Activated naive CD4-positive, alpha-beta T cell treated with anti-CD3 and anti-CD28 coated beads, Interleukin-2, amount 50 U/mL, for 72 hours (primary cell): ENCODE data around the gene GTPBP6. TPM values are rescaled to one million over a fixed set of nuclear protein-coding genes. Genes with fewer than 3 reads are reported as not detected.
"Not testable (repeated sequence)": the region's sequence is repeated elsewhere in the genome, so short reads cannot be mapped to it uniquely, and the experiment has no call there.

Source experiments
- ATAC-seq, 2 donors: fragments of 150-1000 bp; cut with Tn5 transposase; 2 replicates each; pipeline ENCODE4 v1.10.0; 2021; ENCODE audit warnings: mild to moderate bottlenecking in 2 of 2, moderate library complexity in 2 of 2
- DNase-seq, 2 donors: peaks; one replicate each; pipeline ENCODE4 v3.0.0; 2021 to 2022; ENCODE audit warnings: low spot score in 2 of 2
- H3K27ac Mint-ChIP-seq, 2 donors: one replicate each; pipeline ENCODE4 v1.8.0; 2022; ENCODE audit warnings: mild to moderate bottlenecking in 2 of 2, mixed read lengths in 2 of 2
- H3K36me3 Mint-ChIP-seq, 2 donors: one replicate each; pipeline ENCODE4 v1.8.0; 2022; ENCODE audit warnings: mixed read lengths in 2 of 2
- H3K9me3 Mint-ChIP-seq, 2 donors: one replicate each; pipeline ENCODE4 v1.8.0; 2022; ENCODE audit warnings: mixed read lengths in 2 of 2
- total RNA-seq, 2 donors: library from RNA; stranded (reverse); gene quantifications; one replicate each; pipeline ENCODE4 v1.2.3, GENCODE V29; 2022

Gene GTPBP6
- total RNA-seq, 2 donors from 2014 or later: 57.1 to 61.6 TPM

DNA sequence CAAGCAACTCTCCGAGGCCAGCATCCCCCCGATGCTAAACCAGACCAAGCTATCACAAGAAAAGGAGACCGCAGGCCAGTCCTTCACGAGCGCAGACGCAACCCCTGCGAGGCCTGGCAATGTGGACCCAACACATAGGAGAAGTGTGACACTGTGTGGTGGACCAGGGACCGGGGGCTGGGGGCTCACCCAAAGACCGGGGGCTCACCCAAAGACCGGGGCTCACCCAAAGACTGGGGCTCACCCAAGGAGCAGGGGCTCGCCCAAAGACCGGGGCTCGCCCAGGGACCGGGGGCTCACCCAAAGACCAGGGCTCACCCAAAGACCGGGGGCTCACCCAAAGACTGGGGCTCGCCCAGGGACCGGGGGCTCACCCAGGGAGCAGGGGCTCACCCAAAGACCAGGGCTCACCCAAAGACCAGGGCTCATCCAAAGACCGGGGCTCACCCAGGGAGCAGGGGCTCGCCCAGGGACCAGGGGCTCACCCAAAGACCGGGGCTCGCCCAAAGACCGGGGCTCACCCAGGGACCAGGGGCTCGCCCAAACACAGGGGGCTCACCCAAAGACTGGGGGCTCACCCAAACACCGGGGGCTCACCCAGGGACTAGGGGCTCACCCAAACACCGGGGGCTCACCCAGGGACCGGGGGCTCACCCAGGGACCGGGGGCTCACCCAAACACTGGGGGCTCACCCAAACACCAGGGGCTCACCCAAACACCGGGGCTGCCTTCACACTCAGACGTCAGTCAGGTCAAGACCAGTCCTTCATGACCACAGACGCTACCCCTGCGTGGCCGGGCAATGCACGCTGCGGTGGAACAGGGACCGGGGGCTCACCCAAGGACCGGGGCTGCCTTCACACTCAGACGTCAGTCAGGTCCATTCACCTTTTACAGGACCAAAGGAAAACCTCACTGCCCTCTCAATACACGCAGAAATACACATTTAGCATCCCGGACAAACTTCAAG lies 35.3 kb upstream of the GTPBP6 start:
- DNase-seq (no peak), ATAC-seq (no peak)
- Mint-ChIP-seq H3K27ac (no peak overlapping the region), H3K9me3 (peaks cover 6 to 8% of the 10 kb centered on the region in 2 donors), H3K36me3 (peaks cover 25 to 31% of the 10 kb centered on the region in 2 donors)

DNA sequence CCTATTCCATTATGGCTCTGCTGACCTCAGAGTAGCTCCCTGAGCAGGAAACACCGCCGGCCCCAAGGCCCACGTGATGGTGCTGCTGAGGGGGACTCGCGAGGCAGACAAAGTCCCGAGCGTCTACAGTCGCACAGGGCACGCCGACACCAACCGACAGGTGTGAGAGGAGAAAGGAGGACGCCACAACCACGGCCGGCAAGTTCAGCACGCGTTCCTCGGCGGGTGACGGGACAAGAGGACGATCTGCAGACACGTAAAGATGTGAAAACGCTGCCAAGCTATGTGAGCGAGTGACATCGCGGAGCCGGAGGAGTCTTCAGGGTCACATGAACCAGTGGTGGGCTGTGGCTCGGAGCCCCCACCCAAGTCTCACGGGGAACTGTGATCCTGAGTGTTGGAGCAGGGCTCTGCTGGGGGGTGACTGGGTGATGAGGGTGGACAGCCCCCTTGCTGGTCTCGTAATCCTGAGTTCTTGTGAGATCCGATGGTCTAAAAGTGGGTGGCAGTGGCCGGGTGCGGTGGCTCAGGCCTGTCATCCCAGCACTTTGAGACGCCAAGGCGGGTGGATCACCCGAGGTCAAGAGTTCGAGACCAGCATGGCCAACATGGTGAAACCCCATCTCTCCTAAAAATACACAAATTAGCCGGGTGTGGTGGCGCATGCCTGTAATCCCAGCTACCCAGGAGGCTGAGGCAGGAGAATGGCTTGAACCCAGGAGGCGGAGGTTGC lies 34.2 kb upstream of the GTPBP6 start:
- peaks cover 21 to 24% of the 10 kb centered on the region in 2 donors for H3K36me3 Mint-ChIP-seq
- no peak for ATAC-seq
- no peak overlapping the region for H3K27ac Mint-ChIP-seq
- DNase-seq: peak in 1 of 2 donors; percentile 50
- H3K9me3 Mint-ChIP-seq: peaks cover 5 to 6% of the 10 kb centered on the region in 2 donors

DNA sequence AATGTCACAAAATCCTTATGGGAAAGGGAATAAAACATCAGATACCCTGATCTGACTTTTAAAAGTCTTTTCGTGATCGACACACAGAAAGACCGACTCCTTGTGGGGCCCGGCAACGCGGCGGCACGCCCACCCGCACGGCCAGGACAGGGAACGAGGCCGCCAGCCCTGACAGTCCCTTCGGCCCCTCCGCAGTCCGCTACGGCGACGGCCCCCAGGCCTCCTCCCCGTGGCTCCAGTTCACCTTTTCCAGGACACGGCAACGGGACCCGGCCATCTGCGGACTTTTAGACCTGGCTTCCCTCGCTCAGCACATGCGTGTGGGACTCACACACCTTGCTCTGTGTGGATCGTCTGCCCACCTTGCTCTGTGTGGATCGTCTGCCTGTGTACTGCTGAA lies 33.6 kb upstream of the GTPBP6 start:
- Mint-ChIP-seq H3K9me3 (peaks cover 0 to under 1% of the 10 kb centered on the region in 2 donors), H3K27ac (no peak overlapping the region), H3K36me3 (peaks cover 16 to 18% of the 10 kb centered on the region in 2 donors)
- no peak for ATAC-seq
- no peak for DNase-seq

DNA sequence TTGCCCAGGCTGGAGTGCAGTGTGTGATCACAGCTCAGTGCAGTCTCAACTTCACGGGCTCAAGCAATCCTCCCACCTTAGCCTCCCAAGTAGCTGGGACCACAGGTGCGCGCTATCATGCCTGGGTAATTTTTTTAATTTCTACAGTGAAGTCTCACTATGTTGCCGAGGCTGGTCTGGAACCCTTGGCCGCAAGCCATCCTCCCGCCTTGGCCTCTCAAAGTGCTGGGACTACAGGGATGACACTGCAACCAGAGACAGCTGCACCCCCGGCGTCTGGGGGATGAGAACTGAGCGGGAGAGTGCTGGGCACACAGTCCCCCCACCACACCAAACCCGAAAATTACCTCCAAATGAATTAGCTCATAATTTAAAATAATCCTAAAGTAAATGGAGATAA lies 33.1 kb upstream of the GTPBP6 start:
- ATAC-seq: no peak
- Mint-ChIP-seq H3K27ac (no peak overlapping the region), H3K9me3 (no peaks in the 10 kb centered on the region), H3K36me3 (peaks cover 11 to 13% of the 10 kb centered on the region in 2 donors)
- no peak for DNase-seq

DNA sequence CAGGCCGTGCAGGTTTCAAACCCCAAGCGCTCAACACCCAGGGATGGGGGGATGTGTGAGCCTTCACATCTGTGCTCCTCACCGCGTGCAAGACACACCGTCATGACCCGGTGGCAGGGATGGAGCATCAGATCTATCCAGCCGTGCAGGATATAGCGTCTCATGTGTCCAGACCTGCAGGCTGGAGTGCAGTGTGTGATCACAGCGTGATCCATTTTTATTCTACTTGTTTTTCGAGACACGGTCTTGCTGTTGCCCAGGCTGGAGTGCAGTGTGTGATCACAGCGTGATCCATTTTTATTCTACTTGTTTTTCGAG lies 32.7 kb upstream of the GTPBP6 start:
- not testable (repeated sequence) for H3K9me3 Mint-ChIP-seq, DNase-seq, H3K36me3 Mint-ChIP-seq, H3K27ac Mint-ChIP-seq, ATAC-seq

DNA sequence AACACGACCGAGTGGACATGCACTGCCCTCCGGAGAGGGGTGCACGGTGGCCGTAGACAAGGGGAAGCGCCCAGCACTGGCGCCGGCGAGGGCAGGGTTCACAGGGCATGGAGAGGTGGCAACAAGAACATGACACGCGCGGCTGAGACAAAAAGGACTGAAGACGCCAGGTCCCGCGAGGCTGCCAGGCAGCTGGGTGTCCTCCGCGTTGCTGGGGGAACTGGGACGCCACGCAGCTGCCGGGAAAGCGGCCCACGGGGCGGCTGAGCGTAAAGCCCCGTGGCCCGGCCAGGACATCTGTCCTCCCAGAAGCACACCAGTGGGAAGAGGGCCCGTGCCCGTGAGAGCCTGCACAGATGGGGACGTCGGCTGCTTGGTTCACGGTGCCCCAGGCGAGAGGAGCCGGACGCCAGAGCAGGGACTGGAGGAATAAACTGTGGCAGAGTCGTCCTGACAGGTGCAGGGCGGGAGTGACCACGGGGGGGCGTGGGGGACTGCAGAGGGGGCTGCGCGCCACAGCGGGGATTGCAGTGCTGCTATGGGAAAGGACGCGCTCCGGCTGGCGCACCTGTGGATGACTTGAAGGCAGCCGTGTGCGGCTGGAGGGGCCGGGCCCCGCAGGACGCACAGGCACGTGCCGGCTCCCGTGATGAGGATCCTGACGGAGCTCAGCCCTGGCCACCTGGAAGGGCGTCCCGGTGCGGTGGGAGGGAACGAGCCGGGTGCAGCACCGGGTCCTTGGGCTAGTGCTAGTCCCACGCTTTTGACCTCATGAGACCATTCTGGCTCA lies 32.1 kb upstream of the GTPBP6 start:
- no peak overlapping the region for H3K27ac Mint-ChIP-seq
- no peaks in the 10 kb centered on the region for H3K9me3 Mint-ChIP-seq
- DNase-seq (no peak), ATAC-seq (no peak)
- peaks cover 4 to 6% of the 10 kb centered on the region in 2 donors for H3K36me3 Mint-ChIP-seq

DNA sequence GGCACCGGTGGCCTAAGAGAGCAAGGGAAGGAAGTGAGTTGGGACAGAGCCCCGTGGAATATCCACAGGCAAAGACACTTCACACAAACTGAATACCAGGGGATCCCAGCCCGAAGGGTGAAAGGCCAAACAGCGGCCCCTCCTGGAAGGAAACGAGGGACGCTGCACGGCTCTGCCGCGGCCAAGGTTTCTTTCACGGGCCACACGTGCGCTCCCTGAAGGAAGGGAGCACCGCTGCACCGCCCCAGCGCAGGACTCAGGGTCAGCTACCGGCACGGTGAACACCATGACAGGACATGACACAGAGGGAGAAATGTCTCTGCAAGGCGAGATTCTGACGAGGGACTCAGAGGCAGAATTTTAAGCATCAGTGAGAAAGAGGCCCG lies 31.5 kb upstream of the GTPBP6 start:
- peaks cover 0 to under 1% of the 10 kb centered on the region in 2 donors for H3K36me3 Mint-ChIP-seq
- DNase-seq: no peak
- no peaks in the 10 kb centered on the region for H3K9me3 Mint-ChIP-seq
- no peak overlapping the region for H3K27ac Mint-ChIP-seq
- ATAC-seq: no peak

DNA sequence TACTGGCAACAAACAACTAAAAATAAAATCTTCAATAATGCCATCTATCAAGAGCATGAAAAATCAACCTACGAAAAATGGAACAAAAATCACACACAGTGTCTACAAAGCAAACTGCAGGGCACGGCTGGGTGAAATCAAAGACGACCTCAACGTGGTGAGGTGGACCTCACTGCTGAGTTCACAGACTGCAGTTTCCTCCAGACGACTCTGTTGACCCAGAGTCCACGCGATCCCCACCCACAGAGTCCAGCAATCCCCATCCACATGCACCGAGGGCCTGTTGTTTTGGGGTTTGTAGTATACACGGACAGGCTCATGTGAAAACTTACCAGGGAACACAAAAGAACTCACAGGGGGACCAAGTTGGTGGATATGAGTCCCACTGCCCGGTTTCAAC lies 31.1 kb upstream of the GTPBP6 start:
- ATAC-seq (no peak), DNase-seq (no peak)
- Mint-ChIP-seq H3K27ac (no peak overlapping the region), H3K36me3 (no peaks in the 10 kb centered on the region), H3K9me3 (no peaks in the 10 kb centered on the region)

DNA sequence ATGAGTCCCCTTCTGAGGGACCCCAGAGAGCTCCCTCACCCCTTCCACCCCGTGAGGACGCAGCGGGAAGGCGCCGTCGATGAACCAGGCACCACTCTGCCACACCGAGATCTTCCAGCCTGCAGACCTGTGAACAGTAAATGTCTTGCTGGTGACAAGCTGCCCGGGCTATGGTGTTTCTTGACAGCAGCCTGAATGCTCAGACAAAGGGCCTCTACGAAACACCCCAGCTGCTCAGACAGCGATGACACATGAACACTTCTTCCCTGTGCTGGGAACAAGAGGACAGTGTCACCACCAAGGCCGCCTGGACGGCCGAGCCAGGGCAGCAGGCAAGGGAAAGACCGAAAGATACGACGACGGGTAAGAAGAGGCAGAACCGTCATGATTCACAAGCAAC lies 30.6 kb upstream of the GTPBP6 start:
- ATAC-seq: no peak
- DNase-seq: no peak
- Mint-ChIP-seq H3K9me3 (no peaks in the 10 kb centered on the region), H3K27ac (no peak overlapping the region), H3K36me3 (no peaks in the 10 kb centered on the region)

DNA sequence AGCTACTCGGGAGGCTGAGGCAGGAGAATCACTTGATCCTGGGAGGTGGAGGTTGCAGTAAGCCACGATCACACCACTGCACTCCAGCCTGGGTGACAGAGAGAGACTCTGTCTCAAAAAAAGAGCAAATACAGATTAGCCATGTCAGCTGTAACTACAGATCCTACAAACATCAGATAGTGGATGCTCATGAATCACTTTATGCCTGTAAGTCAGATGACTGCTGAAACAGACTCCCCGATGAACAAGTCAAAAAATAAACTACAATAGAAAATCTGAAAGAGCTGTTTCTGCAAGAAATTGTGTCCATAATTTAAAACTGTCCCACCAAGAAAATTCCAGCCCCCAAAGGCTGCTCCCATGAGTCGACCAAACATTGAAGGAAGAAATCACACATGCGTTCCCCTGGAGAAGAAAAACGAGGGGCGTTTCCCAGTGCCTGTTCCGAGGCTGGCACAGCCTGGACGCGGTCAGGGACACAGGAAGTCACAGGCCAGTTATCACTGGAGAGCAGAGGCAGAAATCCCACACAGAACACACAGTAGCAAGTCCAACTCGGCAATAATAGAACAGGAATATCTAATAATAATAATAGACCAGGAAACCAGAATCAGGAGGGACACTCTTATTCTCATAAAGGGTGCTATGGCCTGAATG lies 30.0 kb upstream of the GTPBP6 start:
- Mint-ChIP-seq H3K36me3 (no peaks in the 10 kb centered on the region), H3K27ac (peak overlapping the region in 1 of 2 donors; percentile 89), H3K9me3 (no peaks in the 10 kb centered on the region)
- DNase-seq: no peak
- no peak for ATAC-seq

DNA sequence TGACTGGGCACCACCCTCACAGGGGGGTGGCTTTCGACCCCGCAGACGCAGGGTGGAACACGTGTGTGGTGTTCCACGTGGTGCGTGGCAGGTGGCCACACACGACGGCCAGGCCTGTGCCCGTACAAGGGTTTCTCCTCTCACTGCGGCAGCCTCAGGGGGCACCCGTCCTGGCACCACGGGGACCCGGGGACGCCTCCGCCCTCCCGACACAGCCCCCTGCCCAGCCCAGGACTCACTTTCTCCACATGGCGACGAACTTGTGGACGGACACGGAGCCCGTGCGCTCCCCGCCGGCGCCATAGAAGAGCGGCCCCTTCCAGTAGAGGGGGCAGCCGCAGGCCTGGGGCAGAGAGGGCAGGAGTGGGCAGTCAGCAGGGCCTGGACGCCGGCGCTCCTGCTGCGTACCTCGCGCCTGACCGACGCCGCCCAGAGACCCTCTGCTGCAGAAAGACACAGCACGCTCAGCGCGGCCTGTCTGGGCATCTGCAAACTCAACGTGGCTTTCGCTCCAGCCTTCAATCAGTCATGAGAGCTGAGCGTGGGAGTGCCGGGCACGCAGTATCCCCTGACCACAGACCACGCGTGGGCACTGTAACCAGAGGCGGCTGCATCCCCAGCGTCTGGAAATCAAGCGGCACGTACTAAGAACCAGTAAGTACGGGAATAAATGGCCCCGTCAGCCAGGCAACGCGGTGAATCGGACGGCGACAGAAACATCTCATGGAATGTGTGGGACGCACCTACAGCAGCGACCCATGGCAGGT lies 28.9 kb upstream of the GTPBP6 start:
- Mint-ChIP-seq H3K36me3 (no peaks in the 10 kb centered on the region), H3K27ac (no peak overlapping the region), H3K9me3 (no peaks in the 10 kb centered on the region)
- DNase-seq: no peak
- no peak for ATAC-seq

DNA sequence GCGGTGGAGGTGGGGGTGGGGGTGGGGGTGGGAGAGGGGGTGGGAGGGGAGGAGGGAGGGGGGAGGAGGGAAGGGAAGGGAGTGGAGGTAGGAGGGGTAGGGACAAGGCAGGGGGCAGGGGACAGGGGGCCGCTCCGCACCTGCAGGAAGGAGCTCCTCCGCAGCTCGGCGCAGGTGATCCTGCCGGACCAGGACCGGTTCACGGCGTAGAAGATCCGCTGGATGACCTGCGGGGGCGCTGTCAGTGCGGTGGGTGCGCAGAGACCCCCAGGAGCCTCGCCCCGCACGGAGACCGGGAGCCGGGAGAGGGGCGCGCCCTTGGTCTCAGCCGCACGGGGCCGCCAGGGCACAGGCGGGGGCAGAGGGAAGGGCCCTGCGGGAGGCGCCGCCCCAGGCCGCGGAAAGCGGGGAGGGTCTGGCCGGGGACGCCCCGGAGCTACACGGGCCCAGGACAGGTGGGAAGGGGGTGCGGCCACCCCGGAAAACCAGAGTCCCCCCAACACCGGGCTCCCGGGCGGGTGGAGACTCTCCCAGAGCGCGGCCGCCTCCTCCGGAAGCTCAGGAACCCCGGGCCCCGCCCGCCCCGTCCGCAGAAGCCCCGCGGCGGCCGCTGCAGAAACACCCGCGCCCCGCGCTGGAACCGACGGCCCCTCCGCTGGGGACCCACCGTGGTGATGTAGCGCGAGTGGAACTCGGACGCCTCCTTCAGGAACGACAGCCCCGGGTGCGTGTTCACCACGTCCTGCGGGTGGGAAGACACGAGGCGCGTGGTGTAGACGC lies 27.6 kb upstream of the GTPBP6 start:
- ATAC-seq (no peak), DNase-seq (peak in 1 of 2 donors; percentile 43)
- Mint-ChIP-seq H3K9me3 (peaks cover 0 to 4% of the 10 kb centered on the region in 2 donors), H3K36me3 (peaks cover 0 to 11% of the 10 kb centered on the region in 2 donors), H3K27ac (no peak overlapping the region)

DNA sequence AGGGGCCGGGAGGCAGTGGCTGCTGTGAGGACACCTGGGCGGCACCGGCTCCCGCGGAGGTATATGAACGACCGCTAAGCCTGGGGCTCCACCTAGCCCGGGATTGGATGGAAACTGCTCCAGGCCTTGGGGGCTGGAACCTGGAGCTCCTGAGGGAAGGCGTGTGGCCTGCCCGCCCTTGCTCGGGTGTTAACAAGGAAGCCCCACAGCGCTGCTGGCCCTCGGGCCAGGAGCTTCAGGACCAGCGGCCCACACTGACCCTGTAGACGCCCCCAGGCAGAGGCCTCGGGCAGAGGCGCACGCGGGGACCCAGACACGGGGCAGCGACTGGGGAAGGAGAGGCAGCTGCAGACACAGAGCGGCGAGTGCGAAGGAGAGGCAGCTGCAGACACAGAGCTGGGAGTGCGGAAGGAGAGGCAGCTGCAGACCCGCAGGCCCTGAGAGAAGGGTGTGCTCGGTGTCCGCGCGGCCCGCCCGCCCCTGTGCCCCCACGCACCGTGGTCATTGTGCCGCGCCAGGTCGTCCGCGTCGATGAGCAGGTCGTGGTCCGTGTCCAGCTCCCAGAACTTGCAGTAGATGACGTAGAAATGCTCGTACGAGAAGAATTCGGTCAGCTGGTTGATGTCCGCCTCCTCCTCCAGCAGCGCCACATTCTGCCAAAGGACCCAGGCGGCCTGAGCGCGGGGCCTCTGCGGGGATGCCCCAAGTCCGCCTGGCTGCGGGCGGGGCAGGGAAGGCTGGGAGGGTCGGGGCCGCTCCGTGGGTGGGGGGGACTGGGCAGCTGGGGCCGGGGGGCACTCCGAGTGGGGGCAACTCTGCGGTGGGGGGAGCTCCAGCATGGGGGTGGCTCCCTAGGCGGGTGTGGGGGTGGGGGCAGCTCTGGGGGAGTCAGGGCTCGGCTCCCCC lies 26.7 kb upstream of the GTPBP6 start:
- H3K9me3 Mint-ChIP-seq: peaks cover 0 to 4% of the 10 kb centered on the region in 2 donors
- H3K36me3 Mint-ChIP-seq: peaks cover 0 to 13% of the 10 kb centered on the region in 2 donors
- no peak for ATAC-seq

DNA sequence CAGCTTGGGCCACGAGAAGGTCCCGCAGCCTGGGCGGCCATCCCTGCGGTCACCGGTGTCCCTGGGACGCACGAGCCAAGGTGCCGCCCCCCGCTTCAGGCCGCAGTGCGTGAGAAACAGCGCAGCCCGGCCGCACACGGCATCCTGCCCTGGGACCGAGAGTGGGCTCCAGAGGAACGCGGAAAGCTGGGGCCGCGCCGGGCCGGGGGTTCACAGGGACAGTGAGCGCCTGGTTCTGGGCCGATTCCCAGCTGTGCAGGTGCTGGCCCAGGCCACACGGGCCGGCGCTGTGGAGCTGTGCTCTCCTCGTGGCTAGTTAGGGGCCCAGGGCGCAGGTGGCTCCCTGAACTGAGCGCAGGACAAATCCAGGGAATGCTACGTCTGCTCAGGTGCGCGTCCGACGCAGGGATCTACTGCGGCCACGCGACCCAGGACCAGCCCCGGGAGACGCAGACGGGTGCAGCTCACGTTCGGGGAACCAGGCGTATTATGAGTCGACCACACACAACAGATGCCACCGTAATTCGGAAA lies 25.8 kb upstream of the GTPBP6 start:
- no peak overlapping the region for H3K27ac Mint-ChIP-seq
- no peak for ATAC-seq
- H3K36me3 Mint-ChIP-seq: peaks cover 0 to 13% of the 10 kb centered on the region in 2 donors
- DNase-seq: peak in 1 of 2 donors; percentile 45
- H3K9me3 Mint-ChIP-seq: peaks cover 0 to 4% of the 10 kb centered on the region in 2 donors

More for the DNA sequence above, 26.7 kb upstream of the GTPBP6 start:
- no peak overlapping the region for H3K27ac Mint-ChIP-seq
- peak in 1 of 2 donors; percentile 46 for DNase-seq
